Esophagus muscularis mucosa (tissue), 4 donors: ENCODE data around the gene ITGBL1. TPM values are rescaled to one million over a fixed set of nuclear protein-coding genes. Genes with fewer than 3 reads are reported as not detected.

Experiments used
- DNase-seq: peaks from one replicate; pipeline ENCODE4 v3.0.0-alpha.2; 2017; ENCODE audit errors: extremely low spot score
- H3K27ac ChIP-seq, 4 donors: fragments of 200-600 bp; sonication (generic); replicated peaks in 1 of 4; 1 replicate in 3 of 4; 2 replicates in 1 of 4; pipeline ENCODE4 v1.5.1; 2016 to 2019; ENCODE audit warnings: mild to moderate bottlenecking in 1 of 4
- H3K27me3 ChIP-seq, 4 donors: fragments of 200-600 bp; sonication (generic); one replicate each; pipeline versions ENCODE4 v1.5.1 to v1.6.0; 2016 to 2019
- H3K36me3 ChIP-seq, 4 donors: fragments of 200-600 bp; sonication (generic); one replicate each; pipeline ENCODE4 v1.5.1; 2016 to 2019
- H3K4me1 ChIP-seq, 4 donors: fragments of 200-600 bp; sonication (generic); one replicate each; pipeline ENCODE4 v1.5.1; 2016 to 2019
- H3K4me3 ChIP-seq, 4 donors: fragments of 200-600 bp; sonication (generic); 1 replicate in 2 of 4; 2 replicates in 2 of 4; pipeline ENCODE4 v1.5.1; 2016 to 2019; ENCODE audit warnings: mild to moderate bottlenecking in 4 of 4, moderate library complexity in 1 of 4
- H3K9me3 ChIP-seq, 4 donors: fragments of 200-600 bp; sonication (generic); 1 replicate in 3 of 4; 2 replicates in 1 of 4; pipeline ENCODE4 v1.5.1; 2016 to 2019
- CTCF ChIP-seq, 3 experiments: fragments of 200-600 bp in 2 of 3; fragments of 450-650 bp in 1 of 3; sonication (generic) in 2 of 3; IDR thresholded peaks; one replicate each; pipeline ENCODE4 v1.5.1; 2017 to 2019; ENCODE audit warnings: antibody characterized with exemption in 3 of 3, mild to moderate bottlenecking in 2 of 3, moderate library complexity in 1 of 3
- EP300 ChIP-seq: sonication (generic); formaldehyde crosslinking; IDR thresholded peaks from one replicate; pipeline ENCODE4 v1.6.1; 2017; ENCODE audit warnings: antibody characterized with exemption
- POLR2A ChIP-seq: fragments of 450-650 bp; IDR thresholded peaks from one replicate; pipeline ENCODE4 v1.6.1; 2017; ENCODE audit warnings: antibody characterized with exemption, moderate library complexity, mild to moderate bottlenecking, low read depth
- POLR2AphosphoS5 ChIP-seq, 2 donors: sonication (generic); formaldehyde crosslinking; IDR thresholded peaks; one replicate each; pipeline ENCODE4 v1.6.1; 2017; ENCODE audit warnings: antibody characterized with exemption in 2 of 2
- WGBS: methylation state at CpG from one replicate; pipeline ENCODE4 v1.1.5; 2018; 5-methylcytosine and 5-hydroxymethylcytosine counted together
- intact Hi-C: fragments of 100-400 bp; cut with DNase I; formaldehyde crosslinking; loops from one replicate; pipeline ENCODE4 v1.15.1; 2023
- total RNA-seq, 4 donors: library from RNA; depleted of rRNA; stranded (reverse); fragments of >200 nt; gene quantifications; one replicate each; pipeline versions ENCODE4 v1.1.0 to v1.2.1, GENCODE V29; 2016

Gene ITGBL1
- total RNA-seq, 4 donors from 2014 or later = 8.3 to 20.0 (median 13.8) TPM

DNA sequence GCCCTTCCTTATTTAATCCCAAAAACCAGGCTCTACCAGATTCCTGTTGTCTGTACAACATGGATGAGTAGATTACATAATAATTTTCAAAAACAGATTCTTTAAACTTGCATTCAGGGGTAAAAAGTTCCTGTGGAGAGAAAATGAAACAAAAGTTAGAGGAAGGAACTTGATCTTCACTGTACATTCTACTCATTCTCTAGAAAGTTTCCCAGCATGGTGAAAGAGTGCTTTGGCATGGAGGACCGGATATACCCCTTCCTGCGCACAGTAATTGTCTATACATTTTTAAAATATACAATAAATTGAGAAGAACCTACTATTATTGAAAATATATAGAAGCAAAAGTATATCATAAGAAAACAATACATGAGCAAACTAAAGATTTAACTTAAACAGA is 274.2 kb downstream of the ITGBL1 start:
- intact Hi-C loops = no loop called here
- H3K9me3 ChIP-seq = no peaks in the 10 kb centered on the region
- DNase-seq = no peak

DNA sequence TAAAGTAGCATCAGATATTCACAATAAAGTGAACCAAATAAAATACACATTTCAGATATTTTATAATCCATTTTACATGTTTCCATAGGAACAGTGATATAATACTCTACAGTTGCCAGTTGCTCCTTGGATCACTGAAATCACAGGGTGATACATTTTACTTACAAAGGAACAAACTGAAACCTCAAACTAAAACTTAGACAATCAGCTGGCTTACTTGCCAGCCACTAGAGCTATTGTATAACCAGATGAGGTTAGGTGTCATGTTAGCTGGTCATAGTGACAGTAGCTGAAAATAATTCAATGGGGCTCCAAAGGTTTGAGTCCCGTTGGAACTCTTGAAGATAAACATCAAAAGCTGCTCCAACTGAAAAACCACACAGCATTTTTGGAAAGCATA is 274.6 kb downstream of the ITGBL1 start:
- H3K4me1 ChIP-seq = peaks cover 0 to 7% (median 0%) of the 10 kb centered on the region in 4 donors
- DNase-seq = no peak
- no peaks in the 10 kb centered on the region for H3K27me3 ChIP-seq
- WGBS = 29% methylated on average over 1 of the region's 1 CpG
- H3K27ac ChIP-seq = no peak overlapping the region
- intact Hi-C loops = no loop called here
- no peak overlapping the region for H3K4me3 ChIP-seq
- no peak for TF ChIP-seq POLR2A
- TF ChIP-seq EP300 = no peak
- TF ChIP-seq POLR2AphosphoS5 (IDR thresholded peaks at IDR 0.05) = no peak
- no peak for TF ChIP-seq CTCF (IDR thresholded peaks at IDR 0.05)
- no peaks in the 10 kb centered on the region for H3K9me3 ChIP-seq
- peaks cover 0 to 8% (median 0%) of the 10 kb centered on the region in 4 donors for H3K36me3 ChIP-seq

More for the DNA sequence above, 274.2 kb downstream of the ITGBL1 start:
- peaks cover 0 to 9% (median 0%) of the 10 kb centered on the region in 4 donors for H3K36me3 ChIP-seq
- no peak for TF ChIP-seq EP300
- no peak overlapping the region for H3K27ac ChIP-seq
- H3K4me1 ChIP-seq = peaks cover 0 to 7% (median 0%) of the 10 kb centered on the region in 4 donors
- WGBS = 81% methylated on average over 2 of the region's 2 CpGs
- no peaks in the 10 kb centered on the region for H3K27me3 ChIP-seq
- no peak overlapping the region for H3K4me3 ChIP-seq

DNA sequence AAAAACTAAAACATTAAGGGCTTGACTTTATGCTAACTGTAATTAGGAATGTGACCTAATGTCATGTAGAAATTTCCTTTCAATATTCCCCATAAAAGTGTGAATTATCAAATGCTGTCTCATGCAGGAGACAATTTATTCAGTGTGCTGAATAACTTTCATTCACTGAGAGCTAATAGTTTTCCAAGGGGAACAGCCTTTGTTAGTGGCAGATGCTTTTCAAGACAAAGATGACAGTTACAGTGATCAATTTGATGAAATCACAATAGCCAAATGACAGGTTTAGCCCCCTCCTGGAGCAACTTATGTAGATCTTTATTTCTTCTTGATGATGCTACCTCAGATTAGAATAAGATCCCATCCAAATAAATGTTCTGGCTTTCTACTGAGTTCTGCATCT is 275.5 kb downstream of the ITGBL1 start:
- DNase-seq = no peak
- H3K27me3 ChIP-seq = no peaks in the 10 kb centered on the region

GRCh38 chr13:101728615-101729014 is 276.1 kb downstream of the ITGBL1 start:
- H3K4me3 ChIP-seq = no peak overlapping the region
- TF ChIP-seq EP300 = no peak
- TF ChIP-seq POLR2A = no peak
- no peak for TF ChIP-seq POLR2AphosphoS5 (IDR thresholded peaks at IDR 0.05)
- TF ChIP-seq CTCF (IDR thresholded peaks at IDR 0.05) = no peak
- DNase-seq = no peak
- H3K27ac ChIP-seq = no peak overlapping the region
- no peaks in the 10 kb centered on the region for H3K36me3 ChIP-seq
- H3K4me1 ChIP-seq = peaks cover 0 to 7% (median 0%) of the 10 kb centered on the region in 4 donors
- intact Hi-C loops = no loop called here
- H3K9me3 ChIP-seq = no peaks in the 10 kb centered on the region
- H3K27me3 ChIP-seq = no peaks in the 10 kb centered on the region
- WGBS = 75% methylated on average over 3 of the region's 3 CpGs

More for the DNA sequence above, 275.5 kb downstream of the ITGBL1 start:
- no peak overlapping the region for H3K27ac ChIP-seq
- intact Hi-C loops = no loop called here
- no peak for TF ChIP-seq POLR2A
- TF ChIP-seq CTCF (IDR thresholded peaks at IDR 0.05) = no peak
- TF ChIP-seq POLR2AphosphoS5 (IDR thresholded peaks at IDR 0.05) = no peak
- TF ChIP-seq EP300 = no peak
- no peaks in the 10 kb centered on the region for H3K9me3 ChIP-seq
- H3K4me3 ChIP-seq = no peak overlapping the region
- peaks cover 0 to 7% (median 0%) of the 10 kb centered on the region in 4 donors for H3K4me1 ChIP-seq
- no peaks in the 10 kb centered on the region for H3K36me3 ChIP-seq

GRCh38 chr13:101730420-101731000 is 278.0 kb downstream of the ITGBL1 start:
- Histone ChIP-seq H3K27ac (no peak overlapping the region), H3K4me1 (peaks cover 0 to 7% (median 0%) of the 10 kb centered on the region in 4 donors), H3K27me3 (no peaks in the 10 kb centered on the region), H3K4me3 (no peak overlapping the region), H3K36me3 (no peaks in the 10 kb centered on the region), H3K9me3 (no peaks in the 10 kb centered on the region)
- WGBS = 86% methylated on average over 3 of the region's 3 CpGs
- TF ChIP-seq POLR2AphosphoS5 (IDR thresholded peaks at IDR 0.05) (no peak), POLR2A (no peak), EP300 (no peak), CTCF (IDR thresholded peaks at IDR 0.05) (no peak)
- DNase-seq = no peak
- intact Hi-C loops = no loop called here
